ENCODE results near the gene DDR1. TPM values are rescaled to one million over a fixed set of nuclear protein-coding genes. Genes with fewer than 3 reads are reported as not detected.

DDR1 gene
- total RNA-seq, 1 experiment from 2014 or later: 95.2 TPM

DNA sequence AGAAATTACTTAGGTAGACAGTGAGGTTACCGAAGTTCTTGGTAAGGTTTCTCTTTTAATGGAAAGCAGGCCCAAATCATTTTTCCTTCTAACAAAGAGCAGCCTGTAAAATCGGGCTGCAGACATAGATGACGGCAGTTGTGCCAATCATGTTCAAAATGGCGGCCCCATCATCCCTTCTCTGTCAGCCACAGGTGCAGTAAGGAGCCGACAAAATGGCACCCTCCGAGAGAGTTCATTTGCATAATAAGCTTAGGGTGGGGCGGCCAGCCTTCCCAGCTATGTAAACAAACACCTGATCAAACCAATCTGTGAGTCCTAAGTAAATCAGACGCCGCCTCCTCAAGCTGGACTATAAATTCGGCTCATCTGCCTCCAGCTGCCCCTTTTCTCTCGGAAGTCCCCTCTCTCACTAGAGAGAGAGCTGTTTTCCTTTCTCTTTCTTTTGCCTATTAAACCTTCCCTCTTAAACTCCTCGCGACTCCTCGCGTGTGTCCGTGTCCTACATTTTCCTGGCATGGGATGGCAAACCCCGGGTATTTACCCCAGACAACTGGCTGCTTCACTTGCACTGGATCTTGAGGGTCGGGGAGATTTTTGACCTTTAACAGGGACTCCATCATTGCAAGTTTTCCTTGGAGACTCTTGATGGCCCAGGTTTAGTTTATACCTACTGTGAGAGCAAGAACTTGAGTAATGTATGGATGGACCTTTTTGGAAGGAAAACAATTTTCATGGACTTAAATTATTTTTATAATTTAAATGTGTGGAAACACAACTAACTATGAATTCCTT, 8.9 kb upstream of the DDR1 start:
- Histone ChIP-seq H3K4me3 (ENCODE audit: low read depth in 2 of 2, low read length in 2 of 2) (no peak overlapping the region), H3K36me3 (ENCODE audit: control insufficient read depth, insufficient read depth, low read length) (no peaks in the 10 kb centered on the region), H3K27ac (ENCODE audit: low read length) (peak overlapping the region; percentile 51; the same call in 1 of the 2 replicates), H3K4me1 (ENCODE audit: control insufficient read depth, insufficient read depth, low read length) (peaks cover 13% of the 10 kb centered on the region; the same call in 1 of the 2 replicates), H3K27me3 (ENCODE audit: control insufficient read depth, insufficient read depth, low read length) (no peaks in the 10 kb centered on the region), H3K9me3 (ENCODE audit: control insufficient read depth, insufficient read depth, low read depth, low read length) (no peaks in the 10 kb centered on the region; the same call in 1 of the 2 replicates)
- in situ Hi-C loops (cut with HindIII; ENCODE audit: low pct_unique_long_range_greater_than_20kb, low sequenced_read_pairs): no loop called here
- BruUV-seq (replicated peaks): no TSS peak
- ChIA-PET CTCF (no interaction called here), POLR2A (no interaction called here)
- DNase-seq (ENCODE audit: low read depth, low spot score): no peak
- TF ChIP-seq POLR2AphosphoS5 (IDR thresholded peaks at IDR 0.05; ENCODE audit: low read depth, low read length): no peak
- ATAC-seq: no peak
- intact Hi-C loops (cut with micrococcal nuclease; ENCODE audit: unreplicated experiment): loop anchor here (5.0 kb wide), 2 partner anchors 148 to 198 kb away; no protein-coding TSS in a partner anchor

DNA sequence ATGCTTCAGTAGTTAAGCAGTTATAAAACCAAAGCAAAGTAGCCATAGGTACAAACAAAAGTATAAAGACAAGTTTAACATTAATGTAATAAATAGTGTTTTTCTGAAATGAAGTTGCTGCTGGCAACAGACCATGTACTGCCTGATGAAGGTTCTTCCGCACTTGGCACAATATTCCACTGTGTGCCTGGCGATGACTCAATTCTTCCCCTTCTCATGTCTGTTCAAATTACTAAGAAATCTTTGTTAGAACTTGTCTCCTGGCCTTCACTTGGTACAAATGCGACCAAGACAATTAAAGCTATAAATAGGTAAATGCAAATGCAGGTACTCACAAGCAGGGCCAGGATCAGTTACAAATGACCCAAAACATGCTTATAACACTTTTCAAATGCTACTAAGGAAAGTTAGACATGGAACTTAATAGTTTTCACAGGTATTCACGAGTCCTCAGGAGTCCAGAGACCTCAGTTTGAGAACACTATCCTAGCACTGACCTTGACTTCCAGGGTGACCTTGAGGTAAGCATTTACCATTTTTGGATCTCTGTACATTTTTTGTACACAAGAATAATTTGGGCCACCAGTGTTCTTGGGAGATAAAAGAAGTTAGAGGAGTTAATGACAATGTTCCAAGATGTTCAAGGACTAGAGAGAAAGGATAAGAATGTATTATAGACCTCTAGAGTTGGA, 8.1 kb upstream of the DDR1 start:
- peaks cover 13% of the 10 kb centered on the region; the same call in 1 of the 2 replicates for H3K4me1 ChIP-seq (ENCODE audit: control insufficient read depth, insufficient read depth, low read length)
- no peaks in the 10 kb centered on the region for H3K36me3 ChIP-seq (ENCODE audit: control insufficient read depth, insufficient read depth, low read length)
- ATAC-seq (no peak), DNase-seq (ENCODE audit: low read depth, low spot score) (no peak)
- in situ Hi-C loops (cut with HindIII; ENCODE audit: low pct_unique_long_range_greater_than_20kb, low sequenced_read_pairs): no loop called here
- H3K27ac ChIP-seq (ENCODE audit: low read length): peak overlapping the region; percentile 51; the same call in 1 of the 2 replicates
- H3K9me3 ChIP-seq (ENCODE audit: control insufficient read depth, insufficient read depth, low read depth, low read length): no peaks in the 10 kb centered on the region; the same call in 1 of the 2 replicates
- CTCF ChIA-PET: interaction anchor here (0.8 kb wide), 1 partner anchor 48 kb away, joined by 4 read pairs; no protein-coding TSS in a partner anchor
- intact Hi-C loops (cut with micrococcal nuclease; ENCODE audit: unreplicated experiment): loop anchor here (5.0 kb wide), 2 partner anchors 149 to 199 kb away; no protein-coding TSS in a partner anchor
- TF ChIP-seq POLR2AphosphoS5 (IDR thresholded peaks at IDR 0.05; ENCODE audit: low read depth, low read length): no peak
- TF ChIP-seq TCF7L2 (IDR thresholded peaks at IDR 0.05; ENCODE audit: low read depth, low read length): no peak
- TF ChIP-seq, protein P1, sequence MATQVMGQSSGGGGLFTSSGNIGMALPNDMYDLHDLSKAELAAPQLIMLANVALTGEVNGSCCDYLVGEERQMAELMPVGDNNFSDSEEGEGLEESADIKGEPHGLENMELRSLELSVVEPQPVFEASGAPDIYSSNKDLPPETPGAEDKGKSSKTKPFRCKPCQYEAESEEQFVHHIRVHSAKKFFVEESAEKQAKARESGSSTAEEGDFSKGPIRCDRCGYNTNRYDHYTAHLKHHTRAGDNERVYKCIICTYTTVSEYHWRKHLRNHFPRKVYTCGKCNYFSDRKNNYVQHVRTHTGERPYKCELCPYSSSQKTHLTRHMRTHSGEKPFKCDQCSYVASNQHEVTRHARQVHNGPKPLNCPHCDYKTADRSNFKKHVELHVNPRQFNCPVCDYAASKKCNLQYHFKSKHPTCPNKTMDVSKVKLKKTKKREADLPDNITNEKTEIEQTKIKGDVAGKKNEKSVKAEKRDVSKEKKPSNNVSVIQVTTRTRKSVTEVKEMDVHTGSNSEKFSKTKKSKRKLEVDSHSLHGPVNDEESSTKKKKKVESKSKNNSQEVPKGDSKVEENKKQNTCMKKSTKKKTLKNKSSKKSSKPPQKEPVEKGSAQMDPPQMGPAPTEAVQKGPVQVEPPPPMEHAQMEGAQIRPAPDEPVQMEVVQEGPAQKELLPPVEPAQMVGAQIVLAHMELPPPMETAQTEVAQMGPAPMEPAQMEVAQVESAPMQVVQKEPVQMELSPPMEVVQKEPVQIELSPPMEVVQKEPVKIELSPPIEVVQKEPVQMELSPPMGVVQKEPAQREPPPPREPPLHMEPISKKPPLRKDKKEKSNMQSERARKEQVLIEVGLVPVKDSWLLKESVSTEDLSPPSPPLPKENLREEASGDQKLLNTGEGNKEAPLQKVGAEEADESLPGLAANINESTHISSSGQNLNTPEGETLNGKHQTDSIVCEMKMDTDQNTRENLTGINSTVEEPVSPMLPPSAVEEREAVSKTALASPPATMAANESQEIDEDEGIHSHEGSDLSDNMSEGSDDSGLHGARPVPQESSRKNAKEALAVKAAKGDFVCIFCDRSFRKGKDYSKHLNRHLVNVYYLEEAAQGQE (IDR thresholded peaks at IDR 0.05; ENCODE audit: insufficient read depth in 1 of 2, low read depth in 2 of 2, low read length in 1 of 2): no peak
- TF ChIP-seq, protein P2, sequence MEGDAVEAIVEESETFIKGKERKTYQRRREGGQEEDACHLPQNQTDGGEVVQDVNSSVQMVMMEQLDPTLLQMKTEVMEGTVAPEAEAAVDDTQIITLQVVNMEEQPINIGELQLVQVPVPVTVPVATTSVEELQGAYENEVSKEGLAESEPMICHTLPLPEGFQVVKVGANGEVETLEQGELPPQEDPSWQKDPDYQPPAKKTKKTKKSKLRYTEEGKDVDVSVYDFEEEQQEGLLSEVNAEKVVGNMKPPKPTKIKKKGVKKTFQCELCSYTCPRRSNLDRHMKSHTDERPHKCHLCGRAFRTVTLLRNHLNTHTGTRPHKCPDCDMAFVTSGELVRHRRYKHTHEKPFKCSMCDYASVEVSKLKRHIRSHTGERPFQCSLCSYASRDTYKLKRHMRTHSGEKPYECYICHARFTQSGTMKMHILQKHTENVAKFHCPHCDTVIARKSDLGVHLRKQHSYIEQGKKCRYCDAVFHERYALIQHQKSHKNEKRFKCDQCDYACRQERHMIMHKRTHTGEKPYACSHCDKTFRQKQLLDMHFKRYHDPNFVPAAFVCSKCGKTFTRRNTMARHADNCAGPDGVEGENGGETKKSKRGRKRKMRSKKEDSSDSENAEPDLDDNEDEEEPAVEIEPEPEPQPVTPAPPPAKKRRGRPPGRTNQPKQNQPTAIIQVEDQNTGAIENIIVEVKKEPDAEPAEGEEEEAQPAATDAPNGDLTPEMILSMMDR (IDR thresholded peaks at IDR 0.05): no peak
- TF ChIP-seq SIN3A (IDR thresholded peaks at IDR 0.05; ENCODE audit: borderline replicate concordance, insufficient read depth, low read depth, low read length): no peak
- no TSS peak for BruUV-seq (replicated peaks)
- H3K4me3 ChIP-seq (ENCODE audit: low read depth in 2 of 2, low read length in 2 of 2): no peak overlapping the region
- no peaks in the 10 kb centered on the region for H3K27me3 ChIP-seq (ENCODE audit: control insufficient read depth, insufficient read depth, low read length)
- POLR2A ChIA-PET: no interaction called here

Data from Panc1 (cell line).